HFF-Myc (cell line): ENCODE measurements around the gene HOTAIR.

Experiments used
- DNase-seq: peaks from one replicate; pipeline ENCODE4 v3.0.0-alpha.2; 2011; ENCODE audit warnings: low read depth; ENCODE audit errors: extremely low read depth
- H3K4me3 ChIP-seq: replicated peaks from 2 replicates; pipeline ENCODE4 v1.5.1; 2011; ENCODE audit warnings: low read depth, mild to moderate bottlenecking, control low read depth, low read length
- CTCF ChIP-seq: IDR thresholded peaks from 2 replicates; pipeline ENCODE4 v1.5.1; 2012; ENCODE audit warnings: mild to moderate bottlenecking, low read depth, low read length, control low read depth; ENCODE audit errors: missing control alignments

The HOTAIR gene

DNA sequence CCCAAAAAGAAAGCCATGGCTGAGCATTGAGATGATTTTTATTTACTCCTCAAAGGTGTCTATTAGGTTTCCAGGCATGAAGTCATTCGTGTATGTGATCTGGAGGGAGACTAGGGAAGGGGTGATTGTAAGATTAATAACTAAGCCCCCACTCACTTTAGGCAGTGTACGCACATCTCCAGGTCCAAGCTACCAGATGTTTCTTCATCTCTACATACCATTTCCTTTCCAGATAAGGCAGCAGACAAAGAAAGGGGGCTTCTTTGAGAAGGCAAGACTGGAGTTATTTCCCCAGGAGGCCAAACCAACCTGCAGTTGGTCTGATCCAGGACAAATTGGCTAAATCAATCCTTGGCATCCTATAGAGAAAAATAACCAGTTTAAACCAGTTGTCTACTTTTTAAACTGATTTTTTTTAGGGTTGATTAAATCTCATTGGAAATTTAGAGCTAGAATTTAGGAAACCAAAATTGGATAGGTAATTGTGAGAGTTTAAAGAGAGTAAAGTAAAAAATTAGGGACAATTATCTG lies 32.2 kb downstream of the HOTAIR start:
- no peak for DNase-seq
- TF ChIP-seq CTCF: no peak
- H3K4me3 ChIP-seq: no peak overlapping the region

GRCh38 chr12:53941750-53942149 lies 33.0 kb downstream of the HOTAIR start:
- no peak for DNase-seq
- no peak overlapping the region for H3K4me3 ChIP-seq
- TF ChIP-seq CTCF: no peak

DNA sequence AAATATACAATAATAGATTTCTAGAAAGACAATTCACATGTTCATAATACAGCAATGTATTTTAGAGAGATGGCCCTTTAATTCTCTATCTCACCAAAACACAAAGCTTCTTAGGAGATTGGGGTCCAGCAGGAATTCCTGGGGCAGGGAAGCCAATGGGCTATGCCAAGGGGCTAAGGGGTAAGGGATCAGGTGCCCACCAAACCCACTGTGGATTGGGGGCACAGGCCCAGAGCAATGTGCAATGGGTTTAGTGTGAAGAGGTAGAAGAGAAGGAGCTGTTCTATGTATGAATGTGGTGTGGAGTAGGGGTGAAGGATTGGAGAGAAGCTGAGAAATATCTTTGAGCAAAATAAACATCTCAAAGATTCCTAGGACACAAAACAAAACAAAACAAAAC lies 33.6 kb downstream of the HOTAIR start:
- H3K4me3 ChIP-seq: no peak overlapping the region
- TF ChIP-seq CTCF: no peak
- no peak for DNase-seq

DNA sequence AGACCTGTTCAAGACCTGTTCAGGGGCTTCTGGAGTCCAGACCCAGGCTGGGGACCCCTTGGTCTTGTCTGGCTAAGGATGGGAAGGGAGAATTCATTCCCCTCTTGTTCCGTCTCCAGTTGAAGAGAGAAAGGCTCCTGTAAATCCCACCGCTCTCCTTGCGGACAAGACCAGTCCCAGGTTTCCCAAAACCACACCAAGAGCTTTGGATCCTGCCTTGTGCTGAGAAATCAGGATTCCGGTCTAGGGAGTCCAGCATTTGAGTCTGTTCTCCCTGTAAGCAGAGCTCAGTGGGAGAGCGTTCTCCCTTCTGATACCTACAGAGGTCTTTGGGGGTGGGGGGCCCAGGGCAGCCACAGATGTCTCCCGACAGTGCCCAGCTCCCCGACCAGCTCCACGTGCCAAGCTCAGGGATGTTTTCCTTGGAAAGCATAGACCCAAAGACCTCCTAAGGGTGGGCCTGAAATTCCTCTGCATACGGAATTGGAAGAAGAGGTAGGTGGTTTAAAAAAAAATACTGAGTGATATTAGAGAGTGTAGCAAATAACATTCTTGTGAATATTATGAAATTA lies 34.2 kb downstream of the HOTAIR start:
- no peak for TF ChIP-seq CTCF
- no peak overlapping the region for H3K4me3 ChIP-seq
- no peak for DNase-seq

DNA sequence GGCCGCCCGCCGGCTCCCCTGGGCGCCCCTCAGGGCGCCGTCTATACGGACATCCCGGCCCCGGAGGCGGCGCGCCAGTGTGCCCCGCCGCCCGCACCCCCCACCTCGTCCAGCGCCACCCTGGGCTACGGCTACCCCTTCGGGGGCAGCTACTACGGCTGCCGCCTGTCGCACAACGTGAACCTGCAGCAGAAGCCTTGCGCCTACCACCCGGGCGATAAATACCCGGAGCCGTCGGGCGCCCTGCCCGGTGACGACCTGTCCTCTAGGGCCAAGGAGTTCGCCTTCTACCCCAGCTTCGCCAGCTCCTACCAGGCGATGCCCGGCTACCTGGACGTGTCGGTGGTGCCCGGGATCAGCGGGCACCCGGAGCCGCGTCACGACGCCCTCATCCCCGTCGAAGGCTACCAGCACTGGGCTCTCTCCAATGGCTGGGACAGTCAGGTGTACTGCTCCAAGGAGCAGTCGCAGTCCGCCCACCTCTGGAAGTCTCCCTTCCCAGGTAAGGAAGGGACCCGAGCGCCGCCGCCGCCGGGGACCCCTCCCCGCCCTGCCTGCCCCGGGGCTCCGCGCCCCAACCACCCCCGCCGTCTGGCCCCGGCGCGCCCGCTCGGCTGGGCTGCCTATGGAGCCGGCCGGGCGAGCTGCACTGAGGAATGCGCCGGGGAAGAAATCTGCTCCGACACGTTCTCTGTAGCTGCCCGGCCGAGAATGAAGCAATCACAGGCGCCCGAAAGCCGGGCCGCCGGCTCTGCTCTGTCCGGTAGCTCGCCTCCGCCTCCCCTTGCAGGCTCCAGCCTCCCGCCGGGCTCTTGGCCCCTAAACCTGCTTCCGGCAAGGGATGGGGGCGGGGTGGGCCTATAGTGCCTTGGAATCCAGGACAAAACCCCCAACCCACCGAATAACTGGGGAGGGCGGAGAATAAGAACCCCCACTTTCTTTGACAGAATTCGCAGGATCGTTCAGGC lies 35.3 kb downstream of the HOTAIR start:
- H3K4me3 ChIP-seq: no peak overlapping the region
- TF ChIP-seq CTCF: no peak

GRCh38 chr12:53938326-53939140 lies 36.2 kb downstream of the HOTAIR start, which contains the start of gene HOXC13:
HOXC13 (plus strand) TSS chr12:53938831; CDS start chr12:53938907, 76 bp downstream.
- no peak for TF ChIP-seq CTCF
- no peak within 1 kb of the TSS for H3K4me3 ChIP-seq
- peak; percentile 14 for DNase-seq

More for the DNA sequence above, 35.3 kb downstream of the HOTAIR start:
- no peak for DNase-seq
